ENCODE data around the gene MGAT5.

Gene MGAT5

DNA sequence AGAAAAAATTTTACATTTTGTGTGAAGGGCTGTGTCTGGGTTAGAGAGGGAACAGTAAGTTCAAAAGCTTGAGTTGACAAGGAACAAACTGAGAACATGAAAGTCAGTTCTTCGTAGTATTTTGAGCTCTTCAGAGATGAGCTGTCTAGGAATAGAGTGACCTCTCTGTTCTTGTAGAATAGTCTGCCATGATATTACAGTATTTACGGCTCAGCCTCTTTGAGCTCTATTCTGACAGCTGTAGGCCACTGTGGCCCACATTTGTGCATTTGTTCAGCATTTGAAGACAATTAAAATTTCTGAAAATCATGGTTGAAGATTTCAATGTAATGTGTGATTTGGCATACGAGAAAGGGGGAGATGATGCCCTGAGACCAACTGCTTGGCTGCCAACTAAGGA is 172.8 kb downstream of the MGAT5 start:
- Mint-ChIP-seq H3K27ac (ENCODE audit: low read depth) (no peak overlapping the region), H3K27me3 (no peaks in the 10 kb centered on the region), H3K36me3 (ENCODE audit: insufficient read depth) (peaks cover 19% of the 10 kb centered on the region), H3K9me3 (no peaks in the 10 kb centered on the region), H3K4me3 (no peak overlapping the region), H3K4me1 (peaks cover 10% of the 10 kb centered on the region)
- DNase-seq (ENCODE audit: low spot score in 2 of 2) (no peak), ATAC-seq (replicated peaks; ENCODE audit: extremely low read depth, poor library complexity, severe bottlenecking) (no peak)

DNA sequence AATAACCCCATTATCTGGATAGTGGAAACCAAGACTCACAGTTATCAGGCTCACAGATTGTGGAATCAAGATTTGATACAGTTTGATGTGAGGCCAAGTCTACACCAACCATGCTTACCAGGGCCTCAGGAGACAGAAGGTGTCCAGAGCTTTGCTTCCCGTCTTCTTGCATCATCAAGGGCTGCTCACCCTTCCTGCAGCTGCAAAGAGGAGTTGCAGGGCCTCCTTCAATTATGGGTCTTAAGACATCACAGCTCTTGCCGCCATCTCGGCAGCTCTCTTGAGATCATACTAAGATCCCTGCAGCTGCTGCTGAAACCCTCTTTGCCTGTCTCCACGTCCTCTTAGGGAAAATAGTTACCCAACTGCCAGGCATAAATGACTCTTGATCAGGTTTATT is 176.0 kb downstream of the MGAT5 start:
- Mint-ChIP-seq H3K4me3 (no peak overlapping the region), H3K9me3 (no peaks in the 10 kb centered on the region), H3K27me3 (no peaks in the 10 kb centered on the region), H3K36me3 (ENCODE audit: insufficient read depth) (peaks cover 24% of the 10 kb centered on the region), H3K27ac (ENCODE audit: low read depth) (no peak overlapping the region), H3K4me1 (peaks cover 7% of the 10 kb centered on the region)
- ATAC-seq (replicated peaks; ENCODE audit: extremely low read depth, poor library complexity, severe bottlenecking) (no peak), DNase-seq (ENCODE audit: low spot score in 2 of 2) (no peak)

DNA sequence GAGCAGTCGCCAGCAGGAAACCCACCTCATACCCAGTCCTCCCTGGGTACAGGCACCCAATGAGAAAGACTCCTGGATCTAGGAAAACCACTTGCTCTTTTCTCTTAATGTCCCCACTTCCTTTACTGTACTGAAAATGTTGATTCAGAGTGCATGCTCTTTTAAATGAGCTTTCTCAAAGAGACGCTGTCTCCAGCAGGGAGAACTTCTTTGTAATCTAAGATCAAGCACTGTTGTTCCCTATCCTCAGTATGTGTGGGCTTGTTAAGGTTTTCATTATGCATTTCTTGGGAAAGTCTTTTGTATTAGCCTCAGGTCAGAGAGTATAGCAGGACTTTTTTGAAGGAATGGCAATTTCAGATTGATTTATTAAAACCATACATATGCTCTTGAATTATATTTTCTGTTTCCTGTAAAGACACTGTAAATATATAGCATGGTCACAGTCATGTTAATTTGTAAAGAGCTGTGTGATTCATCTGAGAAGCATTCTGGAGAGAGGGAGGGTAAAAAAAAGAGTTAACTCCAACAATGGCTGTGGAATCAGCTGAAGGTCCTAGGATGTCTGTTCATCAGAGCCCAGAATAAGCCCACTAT is 178.1 kb downstream of the MGAT5 start:
- Mint-ChIP-seq H3K36me3 (ENCODE audit: insufficient read depth) (peaks cover 18% of the 10 kb centered on the region), H3K9me3 (no peaks in the 10 kb centered on the region), H3K27ac (ENCODE audit: low read depth) (no peak overlapping the region), H3K4me3 (no peak overlapping the region), H3K4me1 (no peaks in the 10 kb centered on the region), H3K27me3 (no peaks in the 10 kb centered on the region)
- DNase-seq (ENCODE audit: low spot score in 2 of 2) (no peak), ATAC-seq (replicated peaks; ENCODE audit: extremely low read depth, poor library complexity, severe bottlenecking) (no peak)

DNA sequence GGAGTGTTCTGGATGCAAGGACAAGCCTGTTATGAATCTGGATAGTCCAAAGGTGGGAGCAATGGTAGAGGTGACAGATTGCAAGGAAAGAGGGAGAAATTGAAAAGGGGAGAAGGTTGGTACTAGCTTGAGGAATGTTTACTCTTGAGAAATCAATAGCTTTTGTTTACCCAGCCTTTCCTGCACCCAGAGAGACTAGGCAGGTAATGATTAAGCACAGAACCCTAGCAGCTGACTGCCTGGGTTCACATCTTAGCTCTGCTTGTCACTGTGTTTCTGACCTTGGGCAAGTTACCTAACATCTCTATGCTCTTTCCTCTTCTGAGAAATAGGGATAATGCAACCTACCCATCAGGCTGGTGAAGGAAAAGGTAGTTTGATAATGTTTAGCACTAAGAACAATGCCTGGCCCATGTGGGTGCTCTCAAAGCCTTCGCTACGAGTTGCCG is 178.6 kb downstream of the MGAT5 start:
- Mint-ChIP-seq H3K27me3 (no peaks in the 10 kb centered on the region), H3K27ac (ENCODE audit: low read depth) (no peak overlapping the region), H3K4me1 (no peaks in the 10 kb centered on the region), H3K36me3 (ENCODE audit: insufficient read depth) (peaks cover 16% of the 10 kb centered on the region), H3K9me3 (no peaks in the 10 kb centered on the region), H3K4me3 (no peak overlapping the region)
- ATAC-seq (replicated peaks; ENCODE audit: extremely low read depth, poor library complexity, severe bottlenecking) (no peak), DNase-seq (ENCODE audit: low spot score in 2 of 2) (no peak)

DNA sequence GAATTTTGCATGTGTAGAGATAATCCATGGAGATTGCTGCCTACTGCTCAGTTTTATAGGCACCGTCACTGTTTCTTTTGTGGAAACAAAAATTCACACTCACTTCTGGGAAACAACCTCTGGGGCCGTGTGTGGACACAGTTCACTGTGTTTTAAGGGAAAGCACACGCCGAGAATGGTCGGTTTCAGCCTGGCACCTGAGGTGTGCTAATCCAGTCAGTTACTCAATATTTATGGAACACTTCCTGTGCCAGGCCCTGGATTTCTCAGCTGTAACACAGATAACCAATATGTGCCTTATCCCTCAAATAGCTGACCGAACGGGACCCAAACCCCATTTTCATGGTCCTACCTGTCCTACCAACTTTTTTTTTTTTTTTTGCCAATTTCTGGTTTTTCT is 179.6 kb downstream of the MGAT5 start:
- ATAC-seq (replicated peaks; ENCODE audit: extremely low read depth, poor library complexity, severe bottlenecking) (no peak), DNase-seq (ENCODE audit: low spot score in 2 of 2) (no peak)
- no peak overlapping the region for H3K4me3 Mint-ChIP-seq
- H3K27me3 Mint-ChIP-seq = no peaks in the 10 kb centered on the region
- no peak overlapping the region for H3K27ac Mint-ChIP-seq (ENCODE audit: low read depth)
- no peaks in the 10 kb centered on the region for H3K4me1 Mint-ChIP-seq
- H3K36me3 Mint-ChIP-seq (ENCODE audit: insufficient read depth) = peaks cover 19% of the 10 kb centered on the region
- H3K9me3 Mint-ChIP-seq = no peaks in the 10 kb centered on the region

DNA sequence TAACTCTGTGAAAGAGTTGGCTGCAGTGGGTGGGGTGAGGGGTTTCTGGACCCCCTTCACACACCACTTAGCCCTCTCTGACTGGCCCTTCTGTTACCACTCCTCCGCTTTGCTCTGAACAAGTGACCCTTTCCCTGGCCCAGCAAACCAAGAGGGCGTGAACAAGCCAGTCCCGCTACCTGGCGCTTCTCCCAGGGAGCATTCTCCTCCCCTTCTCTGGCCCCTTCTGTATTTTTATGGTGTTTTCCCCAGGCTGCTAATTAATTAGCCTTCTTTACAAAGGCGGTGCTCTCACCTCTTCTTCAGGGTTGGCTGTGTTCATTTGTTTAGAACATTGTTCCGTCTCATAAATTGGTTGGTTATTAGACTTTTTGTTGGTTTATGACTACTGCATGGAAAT is 180.1 kb downstream of the MGAT5 start:
- no peaks in the 10 kb centered on the region for H3K4me1 Mint-ChIP-seq
- DNase-seq (ENCODE audit: low spot score in 2 of 2) (no peak), ATAC-seq (replicated peaks; ENCODE audit: extremely low read depth, poor library complexity, severe bottlenecking) (no peak)
- H3K27me3 Mint-ChIP-seq = no peaks in the 10 kb centered on the region
- H3K9me3 Mint-ChIP-seq = no peaks in the 10 kb centered on the region
- no peak overlapping the region for H3K4me3 Mint-ChIP-seq
- peaks cover 19% of the 10 kb centered on the region for H3K36me3 Mint-ChIP-seq (ENCODE audit: insufficient read depth)
- H3K27ac Mint-ChIP-seq (ENCODE audit: low read depth) = no peak overlapping the region

DNA sequence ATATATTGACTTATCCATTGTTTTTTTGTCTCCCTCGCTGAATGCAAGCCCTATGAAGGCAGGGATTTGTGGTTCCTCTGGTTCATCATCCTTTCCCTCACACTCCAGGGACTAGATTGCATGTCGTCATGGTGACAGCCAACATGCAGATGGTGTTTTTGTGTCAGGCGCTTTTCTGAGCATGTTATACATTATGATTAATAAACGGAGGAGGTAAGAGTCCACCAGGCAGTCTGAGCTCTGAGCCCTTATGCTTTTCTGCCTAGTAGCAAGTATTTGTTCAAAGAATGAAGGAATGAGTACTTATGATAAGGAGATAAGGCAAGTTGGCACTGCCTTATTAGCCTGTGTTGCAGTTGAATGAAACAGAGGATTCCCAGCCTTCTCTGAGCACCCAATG is 181.6 kb downstream of the MGAT5 start:
- H3K36me3 Mint-ChIP-seq (ENCODE audit: insufficient read depth) = peaks cover 17% of the 10 kb centered on the region
- ATAC-seq (replicated peaks; ENCODE audit: extremely low read depth, poor library complexity, severe bottlenecking) (no peak), DNase-seq (ENCODE audit: low spot score in 2 of 2) (no peak)
- H3K27me3 Mint-ChIP-seq = no peaks in the 10 kb centered on the region
- H3K4me1 Mint-ChIP-seq = no peaks in the 10 kb centered on the region
- no peak overlapping the region for H3K27ac Mint-ChIP-seq (ENCODE audit: low read depth)
- no peak overlapping the region for H3K4me3 Mint-ChIP-seq
- H3K9me3 Mint-ChIP-seq = no peaks in the 10 kb centered on the region

DNA sequence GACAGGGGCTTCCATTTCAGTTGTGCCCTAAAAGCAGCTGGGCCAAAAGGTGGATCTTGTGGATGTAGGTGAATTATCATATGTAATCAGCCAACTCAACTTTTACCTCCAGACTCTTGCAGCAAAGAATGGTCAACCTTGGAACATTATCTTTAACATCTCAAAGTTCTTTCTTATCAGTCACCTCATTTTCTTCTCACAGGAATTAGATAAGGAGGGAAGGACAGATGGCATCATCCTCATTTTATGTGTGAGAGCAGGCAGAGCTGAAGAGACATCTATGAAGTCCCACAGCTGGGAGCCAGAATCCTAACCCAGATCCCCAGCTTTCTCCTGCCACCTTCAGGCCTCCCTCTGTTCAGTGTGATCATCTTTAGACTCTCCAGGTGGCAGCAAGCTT is 182.1 kb downstream of the MGAT5 start:
- Mint-ChIP-seq H3K27me3 (no peaks in the 10 kb centered on the region), H3K27ac (ENCODE audit: low read depth) (no peak overlapping the region), H3K9me3 (no peaks in the 10 kb centered on the region), H3K36me3 (ENCODE audit: insufficient read depth) (peaks cover 17% of the 10 kb centered on the region), H3K4me1 (no peaks in the 10 kb centered on the region), H3K4me3 (no peak overlapping the region)
- DNase-seq (ENCODE audit: low spot score in 2 of 2) (no peak), ATAC-seq (replicated peaks; ENCODE audit: extremely low read depth, poor library complexity, severe bottlenecking) (no peak)

DNA sequence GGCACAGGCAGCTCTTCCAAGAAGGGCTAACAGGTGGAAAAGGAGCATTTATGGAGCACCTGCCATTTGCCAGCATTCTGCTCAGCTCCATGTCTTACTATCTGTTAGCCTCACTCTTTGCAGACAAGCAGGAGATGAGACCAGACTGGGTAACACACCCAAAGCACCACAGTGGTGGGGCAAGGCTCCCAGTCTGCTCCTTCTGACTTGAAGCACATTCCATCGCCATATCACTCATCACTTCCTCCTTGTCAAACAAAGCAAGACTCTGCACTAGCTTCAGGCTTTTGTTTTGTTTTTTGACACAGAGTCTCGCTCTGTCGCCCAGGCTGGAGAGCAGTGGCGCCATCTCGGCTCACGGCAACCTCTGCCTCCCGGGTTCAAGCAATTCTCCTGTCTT is 182.8 kb downstream of the MGAT5 start:
- H3K9me3 Mint-ChIP-seq = no peaks in the 10 kb centered on the region
- no peaks in the 10 kb centered on the region for H3K4me1 Mint-ChIP-seq
- ATAC-seq (replicated peaks; ENCODE audit: extremely low read depth, poor library complexity, severe bottlenecking) (no peak), DNase-seq (ENCODE audit: low spot score in 2 of 2) (no peak)
- H3K27me3 Mint-ChIP-seq = no peaks in the 10 kb centered on the region
- H3K27ac Mint-ChIP-seq (ENCODE audit: low read depth) = no peak overlapping the region
- H3K36me3 Mint-ChIP-seq (ENCODE audit: insufficient read depth) = peaks cover 17% of the 10 kb centered on the region
- H3K4me3 Mint-ChIP-seq = no peak overlapping the region

DNA sequence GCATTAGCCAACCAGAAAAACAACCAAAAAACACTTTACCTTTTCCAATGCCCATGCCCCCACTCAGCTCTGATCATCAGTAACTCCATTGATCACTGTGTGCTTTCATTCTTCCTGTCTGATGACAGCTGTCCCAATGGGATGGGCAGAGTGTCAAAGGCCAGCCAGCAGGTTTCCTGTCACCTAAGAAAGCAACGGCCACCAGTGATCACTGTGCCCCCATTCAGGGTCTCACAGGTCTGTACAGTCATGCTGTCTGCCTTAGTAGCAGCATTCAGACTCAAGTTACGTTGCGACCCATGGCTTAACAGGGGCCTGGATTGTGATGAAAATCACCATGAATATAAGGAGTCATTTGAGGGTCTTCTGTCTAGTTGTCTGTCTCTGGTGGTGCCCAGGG is 184.5 kb downstream of the MGAT5 start:
- H3K27ac Mint-ChIP-seq (ENCODE audit: low read depth) = no peak overlapping the region
- no peaks in the 10 kb centered on the region for H3K27me3 Mint-ChIP-seq
- no peak overlapping the region for H3K4me3 Mint-ChIP-seq
- no peaks in the 10 kb centered on the region for H3K4me1 Mint-ChIP-seq
- peaks cover 17% of the 10 kb centered on the region for H3K36me3 Mint-ChIP-seq (ENCODE audit: insufficient read depth)
- H3K9me3 Mint-ChIP-seq = no peaks in the 10 kb centered on the region
- ATAC-seq (replicated peaks; ENCODE audit: extremely low read depth, poor library complexity, severe bottlenecking) (no peak), DNase-seq (ENCODE audit: low spot score in 2 of 2) (no peak)

DNA sequence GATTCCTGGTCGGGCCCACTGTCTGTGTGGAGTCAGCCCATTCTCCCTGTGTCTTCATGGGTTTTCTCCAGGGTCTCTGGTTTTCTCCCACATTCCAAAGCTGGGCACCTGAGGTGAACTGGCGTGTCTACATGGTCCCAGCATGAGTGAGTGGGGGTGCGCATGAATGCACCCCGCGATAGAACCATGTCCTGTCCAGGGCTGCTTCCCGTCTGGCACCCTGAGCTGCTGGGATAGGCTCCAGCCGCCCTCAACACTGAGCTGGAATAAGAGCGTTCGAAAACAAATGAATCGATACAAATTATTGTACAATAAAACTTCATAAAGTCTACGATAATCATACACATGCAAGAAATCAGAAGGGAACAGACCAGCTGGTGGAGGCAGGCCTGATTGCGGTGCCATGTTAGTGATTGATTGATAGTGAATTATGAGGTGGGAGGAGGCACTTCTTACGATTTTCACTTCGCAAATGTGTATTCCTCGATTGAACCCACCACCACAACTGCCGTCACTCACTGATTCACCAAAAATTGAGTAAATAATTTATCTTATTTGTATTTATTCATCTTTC is 186.6 kb downstream of the MGAT5 start:
- H3K27ac Mint-ChIP-seq (ENCODE audit: low read depth) = no peak overlapping the region
- no peak for DNase-seq (ENCODE audit: low spot score in 2 of 2)
- no peaks in the 10 kb centered on the region for H3K27me3 Mint-ChIP-seq
- no peaks in the 10 kb centered on the region for H3K4me1 Mint-ChIP-seq
- no peak for ATAC-seq (replicated peaks; ENCODE audit: extremely low read depth, poor library complexity, severe bottlenecking)
- H3K4me3 Mint-ChIP-seq = no peak overlapping the region
- H3K9me3 Mint-ChIP-seq = no peaks in the 10 kb centered on the region
- peaks cover 8% of the 10 kb centered on the region for H3K36me3 Mint-ChIP-seq (ENCODE audit: insufficient read depth)

DNA sequence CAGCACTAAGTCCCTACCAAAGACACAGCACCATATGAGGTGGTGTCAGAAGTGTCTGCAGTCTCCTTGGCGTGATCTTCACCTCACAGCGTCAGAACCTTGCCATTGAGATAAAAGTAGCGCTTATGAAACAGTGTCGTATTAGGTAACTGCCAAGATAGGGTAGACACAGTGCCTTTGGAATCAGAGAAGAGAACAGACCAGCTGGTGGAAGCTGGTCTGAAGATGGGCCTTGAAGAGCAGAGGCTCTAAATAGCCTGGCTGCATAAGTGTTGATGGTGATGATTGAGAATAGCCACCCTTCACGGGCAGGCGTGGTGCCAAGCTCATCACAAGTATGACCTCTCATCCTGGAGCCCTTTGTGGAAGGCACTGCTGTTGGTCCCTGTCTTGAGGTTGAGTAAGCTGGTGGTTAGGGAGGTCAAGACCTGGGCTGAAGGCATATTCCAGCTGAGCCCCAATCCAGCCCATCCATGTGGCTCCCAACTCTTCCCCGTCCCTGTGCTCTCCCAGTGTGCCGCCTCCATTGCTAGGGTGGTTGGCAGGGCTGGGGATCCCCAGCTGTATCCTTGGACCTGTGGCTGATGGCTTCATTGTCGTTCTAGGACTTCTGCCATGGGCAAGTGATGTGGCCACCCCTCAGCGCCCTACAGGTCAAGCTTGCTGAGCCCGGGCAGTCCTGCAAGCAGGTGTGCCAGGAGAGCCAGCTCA is 187.4 kb downstream of the MGAT5 start:
- Mint-ChIP-seq H3K36me3 (ENCODE audit: insufficient read depth) (peaks cover 8% of the 10 kb centered on the region), H3K9me3 (no peaks in the 10 kb centered on the region), H3K27me3 (no peaks in the 10 kb centered on the region), H3K4me1 (no peaks in the 10 kb centered on the region), H3K27ac (ENCODE audit: low read depth) (no peak overlapping the region), H3K4me3 (no peak overlapping the region)
- DNase-seq (ENCODE audit: low spot score in 2 of 2) (no peak), ATAC-seq (replicated peaks; ENCODE audit: extremely low read depth, poor library complexity, severe bottlenecking) (no peak)

DNA sequence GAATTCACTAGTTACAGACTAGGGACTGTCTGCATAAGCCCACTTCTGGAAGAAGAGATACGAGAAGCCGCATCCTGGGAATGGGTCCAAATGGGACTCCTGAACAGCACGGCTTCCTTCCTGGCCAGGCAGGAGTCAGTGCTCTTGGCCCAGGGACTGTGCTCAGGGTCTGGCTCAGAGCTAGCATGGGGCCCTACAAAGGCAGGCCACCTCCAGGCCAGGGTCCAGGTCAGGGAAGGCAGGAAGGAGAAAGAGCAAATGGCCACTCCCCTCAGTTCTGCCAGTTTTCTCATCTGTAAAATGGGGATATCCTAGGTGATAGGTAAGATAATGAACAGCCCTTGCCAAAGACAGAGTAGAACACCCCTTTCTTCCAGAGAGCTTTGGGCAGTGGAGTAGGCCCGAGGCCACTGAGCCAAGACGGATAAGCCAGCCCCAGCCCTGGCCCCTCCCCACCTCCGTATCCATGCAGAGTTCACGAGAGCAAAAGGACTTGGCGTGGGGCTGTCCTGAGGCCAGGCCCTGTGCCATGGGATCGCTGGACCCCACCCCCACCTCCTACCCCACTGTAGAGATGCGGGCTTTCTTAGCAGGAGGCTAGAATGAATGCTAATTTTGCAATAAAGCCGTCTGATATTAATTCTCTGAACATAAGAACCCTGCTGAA is 190.1 kb downstream of the MGAT5 start:
- no peaks in the 10 kb centered on the region for H3K9me3 Mint-ChIP-seq
- no peaks in the 10 kb centered on the region for H3K4me1 Mint-ChIP-seq
- peaks cover 9% of the 10 kb centered on the region for H3K36me3 Mint-ChIP-seq (ENCODE audit: insufficient read depth)
- no peak overlapping the region for H3K4me3 Mint-ChIP-seq
- H3K27me3 Mint-ChIP-seq = no peaks in the 10 kb centered on the region
- DNase-seq (ENCODE audit: low spot score in 2 of 2) (no peak), ATAC-seq (replicated peaks; ENCODE audit: extremely low read depth, poor library complexity, severe bottlenecking) (no peak)
- no peak overlapping the region for H3K27ac Mint-ChIP-seq (ENCODE audit: low read depth)
